Transverse colon (tissue), 4 donors: ENCODE measurements around the gene NCOA5. TPM values are rescaled to one million over a fixed set of nuclear protein-coding genes. Genes with fewer than 3 reads are reported as not detected.
A peak's percentile ranks its signal among the peaks of the same experiment; 100 is the strongest.

Experiments used
- DNase-seq: peaks from one replicate; pipeline ENCODE4 v3.0.0-alpha.2; 2019
- H3K27ac ChIP-seq, 4 donors: fragments of 200-600 bp; sonication (generic); 2 replicates each; pipeline ENCODE4 v1.5.1; 2016 to 2018; ENCODE audit warnings: inconsistent platforms in 4 of 4
- H3K27me3 ChIP-seq: fragments of 200-600 bp; sonication (generic); 2 replicates; pipeline ENCODE4 v1.5.1; 2017; ENCODE audit warnings: inconsistent platforms
- H3K36me3 ChIP-seq, 4 donors: fragments of 200-600 bp; sonication (generic); 2 replicates each; pipeline ENCODE4 v1.5.1; 2017 to 2019; ENCODE audit warnings: inconsistent platforms in 4 of 4
- H3K4me1 ChIP-seq, 4 donors: fragments of 200-600 bp; sonication (generic); 2 replicates each; pipeline ENCODE4 v1.5.1; 2017 to 2020; ENCODE audit warnings: inconsistent platforms in 4 of 4
- H3K4me3 ChIP-seq, 4 donors: fragments of 200-600 bp; sonication (generic); 1 replicate in 1 of 4; 2 replicates in 3 of 4; pipeline versions ENCODE4 v1.5.1 to v1.6.1; 2017 to 2019; ENCODE audit warnings: inconsistent platforms in 4 of 4
- H3K9me3 ChIP-seq, 2 donors: fragments of 200-600 bp; sonication (generic); 2 replicates each; pipeline ENCODE4 v1.5.1; 2017 to 2019; ENCODE audit warnings: inconsistent platforms in 2 of 2
- CTCF ChIP-seq, 5 experiments: fragments of 200-600 bp in 3 of 5; fragments of 450-650 bp in 2 of 5; sonication (generic) in 3 of 5; IDR thresholded peaks; 1 replicate in 2 of 5; 2 replicates in 3 of 5; pipeline ENCODE4 v1.5.1; 2016 to 2017; ENCODE audit warnings: antibody characterized with exemption in 5 of 5, inconsistent platforms in 3 of 5, mild to moderate bottlenecking in 2 of 5, moderate library complexity in 1 of 5
- EP300 ChIP-seq: sonication (generic); formaldehyde crosslinking; IDR thresholded peaks from one replicate; pipeline ENCODE4 v1.6.1; 2017; ENCODE audit warnings: antibody characterized with exemption, low read depth
- POLR2A ChIP-seq: fragments of 450-650 bp; IDR thresholded peaks from one replicate; pipeline ENCODE4 v1.6.1; 2016; ENCODE audit warnings: antibody characterized with exemption, mild to moderate bottlenecking, moderate library complexity
- POLR2AphosphoS5 ChIP-seq, 3 donors: sonication (generic); formaldehyde crosslinking; IDR thresholded peaks; one replicate each; pipeline ENCODE4 v1.6.1; 2016; ENCODE audit warnings: antibody characterized with exemption in 3 of 3
- WGBS, 2 donors: methylation state at CpG; one replicate each; pipeline ENCODE4 v1.1.5; 2018; ENCODE audit warnings: low coverage in 1 of 2; 5-methylcytosine and 5-hydroxymethylcytosine counted together
- in situ Hi-C, 4 donors: fragments of 200-750 bp; cut with MboI; loops; one replicate each; pipeline versions ENCODE4 v1.15.0 to v1.15.1; 2017; ENCODE audit warnings: low sequenced_read_pairs in 3 of 4, low pct_ligation_motif_present in 1 of 4, low pct_unique_long_range_greater_than_20kb in 1 of 4
- intact Hi-C: fragments of 100-400 bp; cut with DNase I; formaldehyde crosslinking; loops from one replicate; pipeline ENCODE4 v1.15.1; 2023; ENCODE audit warnings: low total_unique reads
- total RNA-seq, 4 donors: library from RNA; depleted of rRNA; stranded (reverse); fragments of >200 nt; gene quantifications; one replicate each; pipeline ENCODE4 v1.1.0, GENCODE V29; 2016

The NCOA5 gene
- total RNA-seq, 4 donors from 2014 or later = 18.3 to 97.3 (median 27.3) TPM

- Histone ChIP-seq H3K27me3 (peaks cover 8% of the 10 kb centered on the region), H3K4me1 (peaks cover 0 to 9% (median 7%) of the 10 kb centered on the region in 4 donors), H3K9me3 (no peaks in the 10 kb centered on the region), H3K4me3 (no peak overlapping the region), H3K36me3 (no peaks in the 10 kb centered on the region), H3K27ac (no peak overlapping the region)
- in situ Hi-C loops = no loop called here
- DNase-seq = no peak
- 59 to 71% methylated on average over 1 to 3 of the region's 3 CpGs for WGBS, 2 donors
- intact Hi-C loops = no loop called here
- TF ChIP-seq EP300 = no peak
- no peak for TF ChIP-seq POLR2A
- TF ChIP-seq POLR2AphosphoS5 (IDR thresholded peaks at IDR 0.05) = no peak
- no peak for TF ChIP-seq CTCF (IDR thresholded peaks at IDR 0.05)
Measured at GRCh38 chr20:46113113-46113470, 23.3 kb upstream of the NCOA5 start.

DNA sequence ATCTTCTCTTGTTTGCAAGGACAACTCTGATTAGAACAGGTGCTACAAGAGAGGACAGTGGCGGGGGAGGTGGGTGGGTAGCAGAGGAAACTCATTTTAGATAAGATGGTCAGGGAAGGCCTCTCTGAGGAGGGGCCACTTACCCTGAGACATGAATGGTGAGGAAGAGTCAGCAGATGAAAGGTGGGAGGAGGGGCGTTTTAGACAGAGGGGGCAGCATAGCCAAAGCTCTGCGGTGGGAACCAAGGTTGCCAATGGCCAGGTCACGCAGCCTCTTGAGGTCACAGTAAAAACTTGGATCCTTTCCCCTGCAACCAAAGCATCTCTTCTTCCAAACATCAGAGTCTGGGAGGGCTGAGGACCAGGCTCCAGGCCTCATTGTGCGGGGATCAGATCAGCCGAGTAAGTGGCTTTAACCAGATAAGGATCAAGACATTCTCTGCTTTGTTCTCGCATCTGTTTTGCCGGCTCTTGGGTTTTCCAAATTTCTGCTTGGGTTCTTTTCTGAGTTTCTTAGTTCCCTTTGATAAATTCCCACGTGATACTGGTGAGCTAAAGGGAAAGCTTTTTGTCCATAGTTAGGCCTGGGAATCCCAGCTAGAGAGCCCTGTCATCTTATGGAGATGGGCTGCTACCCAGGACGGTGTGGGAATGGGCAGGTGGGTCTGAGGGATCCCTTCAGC is 22.8 kb upstream of the NCOA5 start:
- DNase-seq = no peak
- H3K27me3 ChIP-seq = peaks cover 8% of the 10 kb centered on the region
- H3K4me3 ChIP-seq = no peak overlapping the region
- no peaks in the 10 kb centered on the region for H3K9me3 ChIP-seq
- no peaks in the 10 kb centered on the region for H3K36me3 ChIP-seq
- intact Hi-C loops = no loop called here
- in situ Hi-C loops = no loop called here
- 76% methylated on average over 10 of the region's 10 CpGs; no CpG with 5 or more reads in 1 of the 2 donors for WGBS, 2 donors
- no peak overlapping the region for H3K27ac ChIP-seq
- peaks cover 0 to 6% (median 3%) of the 10 kb centered on the region in 4 donors for H3K4me1 ChIP-seq
- TF ChIP-seq EP300 = no peak

GRCh38 chr20:46111836-46112212 is 22.1 kb upstream of the NCOA5 start:
- TF ChIP-seq CTCF (IDR thresholded peaks at IDR 0.05) = no peak
- TF ChIP-seq EP300 = no peak
- TF ChIP-seq POLR2AphosphoS5 (IDR thresholded peaks at IDR 0.05) = no peak
- no peak for TF ChIP-seq POLR2A
- intact Hi-C loops (no loop called here), in situ Hi-C loops (no loop called here)
- H3K9me3 ChIP-seq = no peaks in the 10 kb centered on the region
- H3K27me3 ChIP-seq = peaks cover 8% of the 10 kb centered on the region
- no peak overlapping the region for H3K27ac ChIP-seq
- H3K4me3 ChIP-seq = no peak overlapping the region
- H3K4me1 ChIP-seq = no peaks in the 10 kb centered on the region
- DNase-seq = no peak
- no peaks in the 10 kb centered on the region for H3K36me3 ChIP-seq

DNA sequence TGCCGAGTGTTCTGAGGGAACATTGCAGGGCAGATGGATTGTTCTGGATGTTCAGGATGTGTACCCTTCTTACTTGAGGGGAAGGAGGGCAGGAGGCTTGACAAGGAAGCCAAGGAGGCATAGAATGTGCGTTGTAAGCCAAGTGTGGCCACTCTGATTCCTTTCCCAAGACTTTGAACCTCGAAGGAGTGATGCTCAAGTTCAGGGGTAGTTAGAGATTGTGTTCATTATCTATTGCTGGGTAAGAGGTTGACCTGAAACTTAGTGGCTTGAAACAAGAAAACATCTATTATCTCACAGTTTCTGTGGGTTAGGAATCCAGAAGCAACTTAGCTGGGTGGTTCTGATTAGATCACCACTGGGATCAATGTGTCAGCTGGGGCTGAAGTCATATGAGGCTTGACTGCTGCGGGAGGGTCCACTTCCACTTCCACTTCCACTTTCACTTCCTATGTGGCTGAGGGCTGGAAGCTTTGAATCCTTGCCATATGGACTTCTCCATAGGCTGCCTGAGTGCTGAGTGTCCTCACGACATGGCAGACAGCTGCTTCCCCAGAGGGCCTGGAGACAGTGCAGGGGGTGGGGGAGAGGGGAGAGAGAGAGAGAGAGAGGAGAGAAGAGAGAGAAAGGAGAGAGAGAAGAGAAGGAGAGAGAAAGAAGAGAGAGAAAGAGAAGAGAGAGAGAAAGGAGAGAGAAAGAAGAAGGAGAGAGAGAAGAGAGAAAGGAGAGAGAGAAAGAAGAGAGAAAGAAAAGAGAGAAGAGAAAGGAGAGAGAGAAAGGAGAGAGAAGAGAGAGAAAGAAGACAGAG is 21.5 kb upstream of the NCOA5 start:
- in situ Hi-C loops (no loop called here), intact Hi-C loops (no loop called here)
- no peaks in the 10 kb centered on the region for H3K4me1 ChIP-seq
- peaks cover 12% of the 10 kb centered on the region for H3K27me3 ChIP-seq
- peak; percentile 36 for DNase-seq
- H3K27ac ChIP-seq = no peak overlapping the region
- H3K36me3 ChIP-seq = no peaks in the 10 kb centered on the region
- TF ChIP-seq POLR2AphosphoS5 (IDR thresholded peaks at IDR 0.05) (no peak), EP300 (no peak), CTCF (IDR thresholded peaks at IDR 0.05) (no peak), POLR2A (no peak)
- no peak overlapping the region for H3K4me3 ChIP-seq
- H3K9me3 ChIP-seq = no peaks in the 10 kb centered on the region
- WGBS, 2 donors = 19 to 43% methylated on average over 2 to 5 of the region's 5 CpGs
